Breast epithelium (tissue), 3 donors: ENCODE measurements around the gene RBP2.

Source experiments
- CTCF ChIP-seq, 3 donors: fragments of 450-650 bp; IDR thresholded peaks; one replicate each; pipeline ENCODE4 v1.5.1; 2016 to 2017; ENCODE audit warnings: antibody characterized with exemption in 3 of 3, mild to moderate bottlenecking in 3 of 3, moderate library complexity in 3 of 3
- POLR2A ChIP-seq: fragments of 450-650 bp; IDR thresholded peaks from one replicate; pipeline ENCODE4 v1.6.1; 2016; ENCODE audit warnings: antibody characterized with exemption, mild to moderate bottlenecking, moderate library complexity

GRCh38 chr3:139423232-139423631, 53.1 kb downstream of the RBP2 start:
- TF ChIP-seq POLR2A (no peak), CTCF (IDR thresholded peaks at IDR 0.05) (no peak)
